ENCODE measurements around the gene RPP30.

- TF ChIP-seq CTCF (conservative IDR thresholded peaks at IDR 0.05; ENCODE audit: low read depth, low read length): no peak
- no peak for TF ChIP-seq EZH2 (IDR thresholded peaks at IDR 0.05; ENCODE audit: borderline replicate concordance, low read depth, low read length, poor library complexity, severe bottlenecking)
Observed at GRCh38 chr10:90888387-90888786, 16.6 kb downstream of the RPP30 start.

Measured in A673 (cell line).